K562 (cell line): ENCODE results near the gene DGUOK. TPM values are rescaled to one million over a fixed set of nuclear protein-coding genes. Genes with fewer than 3 reads are reported as not detected.

Source experiments
- BRF1 ChIP-seq: IDR thresholded peaks from 3 replicates; pipeline ENCODE4 v1.6.1; 2011; ENCODE audit warnings: borderline replicate concordance, mild to moderate bottlenecking; ENCODE audit not compliant: insufficient read length; ENCODE audit errors: extremely low read depth
- C11orf30 ChIP-seq: fragments of 450-650 bp; IDR thresholded peaks from 2 replicates; pipeline ENCODE4 v1.6.1; 2016; ENCODE audit warnings: low read depth, mild to moderate bottlenecking
- CBX1 ChIP-seq: sonication (generic); IDR thresholded peaks from 2 replicates; pipeline ENCODE4 v1.6.1; 2016; ENCODE audit warnings: antibody characterized with exemption, low read depth, mild to moderate bottlenecking
- CREB1 ChIP-seq, 2 experiments: sonication (generic) in 1 of 2; formaldehyde crosslinking in 1 of 2; IDR thresholded peaks; 2 replicates each; pipeline versions ENCODE4 v1.6.1 to v1.8.0; 2012 to 2022; ENCODE audit warnings: inconsistent platforms in 1 of 2, mild to moderate bottlenecking in 1 of 2, missing genetic modification reagents in 1 of 2, moderate library complexity in 1 of 2
- EGR1 ChIP-seq: fragments of 450-650 bp; conservative IDR thresholded peaks from 2 replicates; pipeline ENCODE4 v1.6.1; 2017; ENCODE audit warnings: mild to moderate bottlenecking
- EHMT2 ChIP-seq: fragments of 450-650 bp; IDR thresholded peaks from 2 replicates; pipeline ENCODE4 v1.6.1; 2018; ENCODE audit warnings: antibody characterized with exemption
- GATAD2B ChIP-seq: fragments of 450-650 bp; IDR thresholded peaks from 2 replicates; pipeline ENCODE4 v1.6.1; 2017; ENCODE audit warnings: mild to moderate bottlenecking, borderline replicate concordance
- GTF2A2 ChIP-seq: IDR thresholded peaks from 2 replicates; pipeline ENCODE4 v1.6.1; 2016; ENCODE audit warnings: mild to moderate bottlenecking, missing genetic modification characterization, missing compliant biosample characterization
- HDAC1 ChIP-seq, 2 experiments: fragments of 450-650 bp; IDR thresholded peaks; 2 replicates each; pipeline ENCODE4 v1.6.1; 2016 to 2017; ENCODE audit warnings: inconsistent platforms in 1 of 2, mild to moderate bottlenecking in 1 of 2, moderate library complexity in 1 of 2
- KLF13 ChIP-seq: fragments of 450-650 bp; IDR thresholded peaks from 2 replicates; pipeline ENCODE4 v1.6.1; 2016; ENCODE audit warnings: missing genetic modification characterization, low read depth, mild to moderate bottlenecking, missing compliant biosample characterization, moderate library complexity, borderline replicate concordance
- LCOR ChIP-seq: sonication (generic); formaldehyde crosslinking; IDR thresholded peaks from 2 replicates; pipeline ENCODE4 v1.8.0; 2022; ENCODE audit warnings: mild to moderate bottlenecking, missing genetic modification reagents
- MBD2 ChIP-seq: sonication (generic); IDR thresholded peaks from 2 replicates; pipeline ENCODE4 v1.6.1; 2016; ENCODE audit warnings: low read depth, borderline replicate concordance
- MECOM ChIP-seq: fragments of 250-450 bp; sonication (Bioruptor Pico); IDR thresholded peaks from 2 replicates; pipeline ENCODE4 v1.8.0; 2022; ENCODE audit warnings: inconsistent platforms
- MTA3 ChIP-seq: fragments of 450-650 bp; formaldehyde crosslinking; IDR thresholded peaks from 2 replicates; pipeline ENCODE4 v1.6.1; 2017; ENCODE audit warnings: mild to moderate bottlenecking, borderline replicate concordance
- POLR2A ChIP-seq: fragments of 450-650 bp; conservative IDR thresholded peaks from 2 replicates; pipeline ENCODE4 v1.6.1; 2016
- SAP30 ChIP-seq: fragments of 200-600 bp; sonication (generic); IDR thresholded peaks from 2 replicates; pipeline ENCODE4 v1.6.1; 2012; ENCODE audit warnings: borderline replicate concordance, low read depth, mild to moderate bottlenecking, moderate library complexity, low read length, control low read depth, inconsistent platforms; ENCODE audit not compliant: insufficient read depth, poor library complexity, severe bottlenecking
- SNIP1 ChIP-seq: fragments of 450-650 bp; IDR thresholded peaks from 2 replicates; pipeline ENCODE4 v1.7.1; 2017; ENCODE audit warnings: low read depth, mild to moderate bottlenecking
- ZNF583 ChIP-seq: fragments of 250-450 bp; sonication (Bioruptor Pico); IDR thresholded peaks from 2 replicates; pipeline ENCODE4 v1.4.0; 2020
- ZNF764 ChIP-seq: fragments of 250-450 bp; sonication (Bioruptor Pico); IDR thresholded peaks from 2 replicates; pipeline ENCODE4 v1.4.0; 2020; ENCODE audit warnings: low read depth, mild to moderate bottlenecking, moderate library complexity
- polyA plus RNA-seq, 8 experiments: library from polyadenylated mRNA; depleted of rRNA in 4 of 8; stranded (reverse) in 5 of 8; unstranded in 3 of 8; fragments of >200 nt; fragmentation: Nextera tagmentation in 2 of 8; fragmentation: Illumina TruSeq in 1 of 8; extraction: Ambion mirVana in 2 of 8; extraction: Trizol in 1 of 8; gene quantifications; 2 replicates each; pipeline versions ENCODE4 v1.2.1 to v1.2.3, GENCODE V29; 2011 to 2014; ENCODE audit warnings: inconsistent platforms in 1 of 8, missing spikeins in 1 of 8
- total RNA-seq, 7 experiments: library from RNA; depleted of rRNA in 6 of 7; stranded (reverse); fragments of >200 nt in 6 of 7; fragmentation: Illumina TruSeq in 2 of 7; extraction: Trizol in 2 of 7; gene quantifications; 2 replicates each; pipeline versions ENCODE4 v1.2.1 to v1.2.3, GENCODE V29; 2011 to 2021; ENCODE audit warnings: low replicate concordance in 1 of 7
- TF ChIP-seq, protein P1 (sequence below): fragments of 450-650 bp; IDR thresholded peaks from 2 replicates; pipeline ENCODE4 v1.6.1; 2016; ENCODE audit warnings: antibody characterized with exemption
- TF ChIP-seq, protein P2 (sequence below): fragments of 450-650 bp; IDR thresholded peaks from one replicate; pipeline ENCODE4 v1.6.1; 2018; ENCODE audit warnings: mild to moderate bottlenecking, moderate library complexity; ENCODE audit not compliant: partially characterized antibody
- TF ChIP-seq, protein P3 (sequence below): sonication (generic); formaldehyde crosslinking; IDR thresholded peaks from 2 replicates; pipeline ENCODE4 v1.8.1; 2023; ENCODE audit warnings: mild to moderate bottlenecking, missing genetic modification reagents
- TF ChIP-seq, protein P4 (sequence below): sonication (generic); formaldehyde crosslinking; IDR thresholded peaks from 2 replicates; pipeline ENCODE4 v1.4.0; 2020; ENCODE audit warnings: mild to moderate bottlenecking, missing genetic modification reagents

DGUOK gene
- total and polyA plus RNA-seq, 9 of the 15 experiments (the other 6 are each of a cell fraction or from before 2014, with no cell fraction given), result 67.0 to 288 (median 126) TPM

DNA sequence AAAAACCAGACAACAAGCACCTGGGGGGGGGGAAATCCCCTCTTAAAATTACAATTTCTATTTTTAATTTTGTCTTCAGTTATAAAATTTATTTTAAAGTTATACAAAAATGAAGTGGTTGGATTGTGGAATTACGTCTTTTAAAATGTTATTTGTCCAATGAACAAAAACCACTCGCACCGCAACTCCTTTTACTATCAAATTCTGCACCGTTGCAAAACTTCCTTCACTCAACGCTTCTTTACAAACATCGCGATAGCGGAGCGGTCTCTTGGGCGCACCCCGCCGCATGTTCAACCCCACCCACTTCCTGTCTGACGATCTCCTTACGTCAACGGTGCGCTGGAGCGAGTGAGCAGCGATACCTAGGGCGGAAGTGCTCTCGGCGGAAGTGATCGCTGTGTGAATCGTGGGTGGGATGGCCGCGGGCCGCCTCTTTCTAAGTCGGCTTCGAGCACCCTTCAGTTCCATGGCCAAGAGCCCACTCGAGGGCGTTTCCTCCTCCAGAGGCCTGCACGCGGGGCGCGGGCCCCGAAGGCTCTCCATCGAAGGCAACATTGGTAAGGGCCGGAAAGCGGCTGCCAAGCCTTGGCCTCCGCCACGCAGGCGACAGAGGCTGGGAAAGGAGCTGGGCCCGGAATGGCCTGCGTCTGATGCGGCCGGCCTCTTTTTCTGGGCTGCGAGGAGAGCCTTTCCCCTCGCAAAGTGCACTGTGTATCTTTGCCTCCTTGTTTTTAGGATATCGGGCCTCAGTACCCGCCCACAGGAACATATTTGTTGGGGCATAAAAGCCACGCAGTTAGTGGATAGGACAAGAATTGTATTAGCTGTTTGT is at the start of gene DGUOK (continued):
- TF ChIP-seq, protein P1, sequence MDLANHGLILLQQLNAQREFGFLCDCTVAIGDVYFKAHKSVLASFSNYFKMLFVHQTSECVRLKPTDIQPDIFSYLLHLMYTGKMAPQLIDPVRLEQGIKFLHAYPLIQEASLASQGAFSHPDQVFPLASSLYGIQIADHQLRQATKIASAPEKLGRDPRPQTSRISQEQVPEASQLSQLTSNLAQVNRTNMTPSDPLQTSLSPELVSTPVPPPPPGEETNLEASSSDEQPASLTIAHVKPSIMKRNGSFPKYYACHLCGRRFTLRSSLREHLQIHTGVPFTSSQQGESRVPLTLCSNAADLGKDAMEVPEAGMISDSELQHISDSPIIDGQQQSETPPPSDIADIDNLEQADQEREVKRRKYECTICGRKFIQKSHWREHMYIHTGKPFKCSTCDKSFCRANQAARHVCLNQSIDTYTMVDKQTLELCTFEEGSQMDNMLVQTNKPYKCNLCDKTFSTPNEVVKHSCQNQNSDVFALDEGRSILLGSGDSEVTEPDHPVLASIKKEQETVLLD, result no peak
- no peak for TF ChIP-seq EHMT2
- peak; percentile 76; the same call in 1 of the 2 replicates for TF ChIP-seq LCOR (CRISPR knock-in tag)
- peak; percentile 98 for TF ChIP-seq POLR2A
- TF ChIP-seq BRF1, result no peak
- peak; percentile 74 for TF ChIP-seq MTA3
- 0 out of 2 replicates have a peak, but pooled peaks have one; percentile 58 for TF ChIP-seq ZNF583
- peak; percentile 81 for TF ChIP-seq EGR1
- TF ChIP-seq GTF2A2 (tag), result 0 out of 2 replicates have a peak, but pooled peaks have one; percentile 24
- TF ChIP-seq, protein P2, sequence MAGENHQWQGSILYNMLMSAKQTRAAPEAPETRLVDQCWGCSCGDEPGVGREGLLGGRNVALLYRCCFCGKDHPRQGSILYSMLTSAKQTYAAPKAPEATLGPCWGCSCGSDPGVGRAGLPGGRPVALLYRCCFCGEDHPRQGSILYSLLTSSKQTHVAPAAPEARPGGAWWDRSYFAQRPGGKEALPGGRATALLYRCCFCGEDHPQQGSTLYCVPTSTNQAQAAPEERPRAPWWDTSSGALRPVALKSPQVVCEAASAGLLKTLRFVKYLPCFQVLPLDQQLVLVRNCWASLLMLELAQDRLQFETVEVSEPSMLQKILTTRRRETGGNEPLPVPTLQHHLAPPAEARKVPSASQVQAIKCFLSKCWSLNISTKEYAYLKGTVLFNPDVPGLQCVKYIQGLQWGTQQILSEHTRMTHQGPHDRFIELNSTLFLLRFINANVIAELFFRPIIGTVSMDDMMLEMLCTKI, result no peak
- TF ChIP-seq CREB1 (IDR thresholded peaks at IDR 0.05), result peak; percentile 97
- peak; percentile 94 for TF ChIP-seq CREB1 (CRISPR knock-in tag; IDR thresholded peaks at IDR 0.05)
- TF ChIP-seq, protein P3, sequence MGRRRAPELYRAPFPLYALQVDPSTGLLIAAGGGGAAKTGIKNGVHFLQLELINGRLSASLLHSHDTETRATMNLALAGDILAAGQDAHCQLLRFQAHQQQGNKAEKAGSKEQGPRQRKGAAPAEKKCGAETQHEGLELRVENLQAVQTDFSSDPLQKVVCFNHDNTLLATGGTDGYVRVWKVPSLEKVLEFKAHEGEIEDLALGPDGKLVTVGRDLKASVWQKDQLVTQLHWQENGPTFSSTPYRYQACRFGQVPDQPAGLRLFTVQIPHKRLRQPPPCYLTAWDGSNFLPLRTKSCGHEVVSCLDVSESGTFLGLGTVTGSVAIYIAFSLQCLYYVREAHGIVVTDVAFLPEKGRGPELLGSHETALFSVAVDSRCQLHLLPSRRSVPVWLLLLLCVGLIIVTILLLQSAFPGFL (CRISPR knock-in tag), result 0 out of 2 replicates have a peak, but pooled peaks have one; percentile 90
- no peak; the same call in 1 of the 2 replicates for TF ChIP-seq KLF13
- peak; percentile 53; the same call in 1 of the 2 replicates for TF ChIP-seq MBD2
- no peak for TF ChIP-seq MECOM (CRISPR knock-in tag)
- peak in 1 of 2 experiments; percentile 90; a peak in 2 of 4 replicates for TF ChIP-seq HDAC1 (IDR thresholded peaks at IDR 0.05)
- no peak for TF ChIP-seq SNIP1
- TF ChIP-seq SAP30, result peak; percentile 76
- TF ChIP-seq GATAD2B, result no peak
- no peak for TF ChIP-seq CBX1
- no peak for TF ChIP-seq ZNF764 (CRISPR knock-in tag)
- TF ChIP-seq, protein P4, sequence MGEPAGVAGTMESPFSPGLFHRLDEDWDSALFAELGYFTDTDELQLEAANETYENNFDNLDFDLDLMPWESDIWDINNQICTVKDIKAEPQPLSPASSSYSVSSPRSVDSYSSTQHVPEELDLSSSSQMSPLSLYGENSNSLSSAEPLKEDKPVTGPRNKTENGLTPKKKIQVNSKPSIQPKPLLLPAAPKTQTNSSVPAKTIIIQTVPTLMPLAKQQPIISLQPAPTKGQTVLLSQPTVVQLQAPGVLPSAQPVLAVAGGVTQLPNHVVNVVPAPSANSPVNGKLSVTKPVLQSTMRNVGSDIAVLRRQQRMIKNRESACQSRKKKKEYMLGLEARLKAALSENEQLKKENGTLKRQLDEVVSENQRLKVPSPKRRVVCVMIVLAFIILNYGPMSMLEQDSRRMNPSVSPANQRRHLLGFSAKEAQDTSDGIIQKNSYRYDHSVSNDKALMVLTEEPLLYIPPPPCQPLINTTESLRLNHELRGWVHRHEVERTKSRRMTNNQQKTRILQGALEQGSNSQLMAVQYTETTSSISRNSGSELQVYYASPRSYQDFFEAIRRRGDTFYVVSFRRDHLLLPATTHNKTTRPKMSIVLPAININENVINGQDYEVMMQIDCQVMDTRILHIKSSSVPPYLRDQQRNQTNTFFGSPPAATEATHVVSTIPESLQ, result no peak
- peak; percentile 96 for TF ChIP-seq C11orf30
